Measurements from ENCODE around the gene LINGO4. TPM values are rescaled to one million over a fixed set of nuclear protein-coding genes. Genes with fewer than 3 reads are reported as not detected.

Gene LINGO4
- total RNA-seq, 1 experiment from 2014 or later = not detected

DNA sequence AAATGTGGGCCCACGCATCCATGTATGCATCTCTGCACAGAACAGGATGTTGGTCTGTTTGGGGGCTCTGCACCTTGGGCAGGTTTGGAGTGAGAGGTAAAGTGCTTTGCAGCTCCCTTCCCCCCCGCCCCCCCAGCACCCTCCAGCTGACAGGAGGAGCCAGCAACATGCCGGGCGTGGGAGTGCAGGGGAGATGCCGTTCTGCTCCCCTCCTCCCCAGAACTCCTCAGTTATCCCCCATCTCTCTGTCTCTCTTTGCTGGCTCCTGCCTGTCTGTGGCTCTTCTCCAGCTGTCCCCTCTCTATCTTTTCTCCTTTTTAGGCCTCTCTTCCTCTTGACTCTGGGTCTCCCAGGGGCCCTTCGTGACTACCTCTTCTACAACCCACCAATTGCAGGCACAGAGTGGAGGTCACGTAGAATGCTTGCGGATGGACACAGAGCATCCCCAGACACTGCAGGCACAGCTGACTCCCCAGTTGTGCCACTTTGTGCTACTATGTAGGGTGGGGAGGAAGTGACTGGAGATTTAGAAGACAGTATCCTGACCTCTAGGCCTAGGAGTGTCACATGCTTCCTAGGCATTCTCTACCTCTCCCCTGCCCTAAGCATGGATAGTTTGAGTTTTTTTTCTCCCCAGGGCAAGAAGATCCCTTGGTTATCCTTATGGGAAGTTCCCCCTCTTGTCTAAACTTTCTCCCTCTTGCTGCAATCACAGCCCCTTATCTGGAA, 28.1 kb upstream of the LINGO4 start:
- BruUV-seq (replicated peaks) = no TSS peak
- Mint-ChIP-seq H3K27ac (ENCODE audit: unreplicated experiment) (no peak overlapping the region), H3K9me3 (ENCODE audit: unreplicated experiment) (no peaks in the 10 kb centered on the region), H3K36me3 (ENCODE audit: insufficient read depth, unreplicated experiment) (peaks cover 11% of the 10 kb centered on the region), H3K27me3 (ENCODE audit: insufficient read depth, unreplicated experiment) (no peaks in the 10 kb centered on the region), H3K4me3 (ENCODE audit: unreplicated experiment) (no peak overlapping the region), H3K4me1 (ENCODE audit: low read depth, unreplicated experiment) (peaks cover 31% of the 10 kb centered on the region)
- Histone ChIP-seq H3K4me1 (peaks cover 20% of the 10 kb centered on the region), H3K9me3 (no peaks in the 10 kb centered on the region), H3K27me3 (replicated peaks; ENCODE audit: control insufficient read depth, insufficient read depth, low read length) (no peaks in the 10 kb centered on the region), H3K4me3 (ENCODE audit: low read depth, low read length) (no peak overlapping the region), H3K36me3 (ENCODE audit: control insufficient read depth, insufficient read depth, low read length) (no peaks in the 10 kb centered on the region)
- DNase-seq = no peak
- ChIA-PET POLR2A (no interaction called here), CTCF (no interaction called here)
- intact Hi-C loops (cut with micrococcal nuclease; ENCODE audit: unreplicated experiment) = no loop called here
- TF ChIP-seq, protein P1, sequence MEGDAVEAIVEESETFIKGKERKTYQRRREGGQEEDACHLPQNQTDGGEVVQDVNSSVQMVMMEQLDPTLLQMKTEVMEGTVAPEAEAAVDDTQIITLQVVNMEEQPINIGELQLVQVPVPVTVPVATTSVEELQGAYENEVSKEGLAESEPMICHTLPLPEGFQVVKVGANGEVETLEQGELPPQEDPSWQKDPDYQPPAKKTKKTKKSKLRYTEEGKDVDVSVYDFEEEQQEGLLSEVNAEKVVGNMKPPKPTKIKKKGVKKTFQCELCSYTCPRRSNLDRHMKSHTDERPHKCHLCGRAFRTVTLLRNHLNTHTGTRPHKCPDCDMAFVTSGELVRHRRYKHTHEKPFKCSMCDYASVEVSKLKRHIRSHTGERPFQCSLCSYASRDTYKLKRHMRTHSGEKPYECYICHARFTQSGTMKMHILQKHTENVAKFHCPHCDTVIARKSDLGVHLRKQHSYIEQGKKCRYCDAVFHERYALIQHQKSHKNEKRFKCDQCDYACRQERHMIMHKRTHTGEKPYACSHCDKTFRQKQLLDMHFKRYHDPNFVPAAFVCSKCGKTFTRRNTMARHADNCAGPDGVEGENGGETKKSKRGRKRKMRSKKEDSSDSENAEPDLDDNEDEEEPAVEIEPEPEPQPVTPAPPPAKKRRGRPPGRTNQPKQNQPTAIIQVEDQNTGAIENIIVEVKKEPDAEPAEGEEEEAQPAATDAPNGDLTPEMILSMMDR (IDR thresholded peaks at IDR 0.05; ENCODE audit: insufficient read depth in 1 of 2, low read depth in 1 of 2, low read length in 1 of 2, severe bottlenecking in 1 of 2, unreplicated experiment in 1 of 2) = no peak

DNA sequence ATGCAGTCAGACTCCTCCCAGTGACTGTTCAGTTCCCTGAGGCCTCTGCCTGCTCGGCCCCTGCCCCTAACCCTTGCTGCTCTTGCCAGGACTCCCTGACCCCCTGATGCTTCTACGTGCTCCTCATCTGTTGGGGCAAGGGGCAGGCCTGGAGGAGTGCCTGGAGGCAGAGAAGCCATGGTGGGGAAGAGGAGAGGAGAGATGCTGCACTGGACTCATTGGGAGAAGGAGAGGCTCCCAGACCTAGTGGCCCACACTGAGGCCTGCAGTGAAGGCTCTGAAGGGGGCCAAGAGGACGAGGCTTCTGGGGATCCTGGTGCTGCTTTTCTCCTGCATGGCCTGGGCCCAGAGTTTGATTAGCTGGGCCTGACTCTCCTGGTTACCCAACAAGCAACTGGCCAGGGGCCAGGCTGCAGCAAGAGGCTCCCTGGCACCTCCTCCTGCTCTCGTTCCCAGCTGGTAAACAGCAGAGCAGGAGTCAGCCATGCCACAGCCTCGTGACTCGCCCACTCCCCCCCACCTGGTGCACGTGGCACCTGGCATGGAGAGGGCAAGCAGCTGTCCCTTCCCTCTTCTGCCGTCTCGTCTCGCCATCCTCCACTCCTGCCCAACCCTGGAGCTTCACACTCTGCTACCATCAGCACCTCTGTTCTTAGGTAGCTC, 27.2 kb upstream of the LINGO4 start:
- intact Hi-C loops (cut with micrococcal nuclease; ENCODE audit: unreplicated experiment) = no loop called here
- TF ChIP-seq, protein P1 (IDR thresholded peaks at IDR 0.05; ENCODE audit: insufficient read depth in 1 of 2, low read depth in 1 of 2, low read length in 1 of 2, severe bottlenecking in 1 of 2, unreplicated experiment in 1 of 2) = no peak
- Histone ChIP-seq H3K9me3 (no peaks in the 10 kb centered on the region), H3K4me1 (peaks cover 20% of the 10 kb centered on the region), H3K36me3 (ENCODE audit: control insufficient read depth, insufficient read depth, low read length) (no peaks in the 10 kb centered on the region), H3K27me3 (replicated peaks; ENCODE audit: control insufficient read depth, insufficient read depth, low read length) (no peaks in the 10 kb centered on the region), H3K4me3 (ENCODE audit: low read depth, low read length) (no peak overlapping the region)
- CTCF ChIA-PET = no interaction called here
- H3K4me3 Mint-ChIP-seq (ENCODE audit: unreplicated experiment) = no peak overlapping the region
- no peaks in the 10 kb centered on the region for H3K9me3 Mint-ChIP-seq (ENCODE audit: unreplicated experiment)
- BruUV-seq (replicated peaks) = no TSS peak
- H3K27ac Mint-ChIP-seq (ENCODE audit: unreplicated experiment) = no peak overlapping the region
- DNase-seq = no peak
- POLR2A ChIA-PET = no interaction called here
- peaks cover 31% of the 10 kb centered on the region for H3K4me1 Mint-ChIP-seq (ENCODE audit: low read depth, unreplicated experiment)
- peaks cover 11% of the 10 kb centered on the region for H3K36me3 Mint-ChIP-seq (ENCODE audit: insufficient read depth, unreplicated experiment)
- no peaks in the 10 kb centered on the region for H3K27me3 Mint-ChIP-seq (ENCODE audit: insufficient read depth, unreplicated experiment)

- H3K27me3 ChIP-seq (replicated peaks; ENCODE audit: control insufficient read depth, insufficient read depth, low read length) = no peaks in the 10 kb centered on the region
- DNase-seq = no peak
- peaks cover 9% of the 10 kb centered on the region for H3K36me3 Mint-ChIP-seq (ENCODE audit: insufficient read depth, unreplicated experiment)
- POLR2A ChIA-PET = no interaction called here
- peaks cover 17% of the 10 kb centered on the region for H3K4me1 ChIP-seq
- H3K9me3 Mint-ChIP-seq (ENCODE audit: unreplicated experiment) = no peaks in the 10 kb centered on the region
- no peak within 1 kb of the TSS for H3K4me3 ChIP-seq (ENCODE audit: low read depth, low read length)
- CTCF ChIA-PET = no interaction called here
- intact Hi-C loops (cut with micrococcal nuclease; ENCODE audit: unreplicated experiment) = no loop called here
- H3K4me3 Mint-ChIP-seq (ENCODE audit: unreplicated experiment) = no peak within 1 kb of the TSS
- H3K27ac Mint-ChIP-seq (ENCODE audit: unreplicated experiment) = no peak within 1 kb of the TSS
- H3K9me3 ChIP-seq = no peaks in the 10 kb centered on the region
- no TSS peak for BruUV-seq (replicated peaks)
- TF ChIP-seq, protein P1 (IDR thresholded peaks at IDR 0.05; ENCODE audit: insufficient read depth in 1 of 2, low read depth in 1 of 2, low read length in 1 of 2, severe bottlenecking in 1 of 2, unreplicated experiment in 1 of 2) = no peak
- no peaks in the 10 kb centered on the region for H3K27me3 Mint-ChIP-seq (ENCODE audit: insufficient read depth, unreplicated experiment)
- H3K36me3 ChIP-seq (ENCODE audit: control insufficient read depth, insufficient read depth, low read length) = no peaks in the 10 kb centered on the region
- peaks cover 23% of the 10 kb centered on the region for H3K4me1 Mint-ChIP-seq (ENCODE audit: low read depth, unreplicated experiment)
These were observed 26.4 kb upstream of the LINGO4 start, which contains the start of gene RORC for GRCh38 chr1:151831605-151832004. Gene RORC (minus strand): TSS chr1:151831802. CDS start chr1:151831764, 38 bp downstream.
